Measurements from ENCODE around the gene HSPA4.
"Not testable (repeated sequence)": the region's sequence is repeated elsewhere in the genome, so short reads cannot be mapped to it uniquely, and the experiment has no call there.

HSPA4 gene

GRCh38 chr5:133118741-133119140 is 66.9 kb downstream of the HSPA4 start:
- no peak overlapping the region for H3K4me3 ChIP-seq (ENCODE audit: low read length)
- no peak for TF ChIP-seq ZNF274 (IDR thresholded peaks at IDR 0.05; ENCODE audit: low read depth, low read length)

- H3K4me3 ChIP-seq (ENCODE audit: low read length): no peak overlapping the region
- TF ChIP-seq ZNF274 (IDR thresholded peaks at IDR 0.05; ENCODE audit: low read depth, low read length): no peak
These were observed 67.5 kb downstream of the HSPA4 start for GRCh38 chr5:133119233-133119711.

- no peak overlapping the region for H3K4me3 ChIP-seq (ENCODE audit: low read length)
- TF ChIP-seq ZNF274 (IDR thresholded peaks at IDR 0.05; ENCODE audit: low read depth, low read length): no peak
These were observed 68.4 kb downstream of the HSPA4 start for GRCh38 chr5:133120156-133120750.

- no peak for TF ChIP-seq ZNF274 (IDR thresholded peaks at IDR 0.05; ENCODE audit: low read depth, low read length)
- H3K4me3 ChIP-seq (ENCODE audit: low read length): no peak overlapping the region
These were observed 69.3 kb downstream of the HSPA4 start for GRCh38 chr5:133121080-133121479.

- no peak overlapping the region for H3K4me3 ChIP-seq (ENCODE audit: low read length)
- TF ChIP-seq ZNF274 (IDR thresholded peaks at IDR 0.05; ENCODE audit: low read depth, low read length): no peak
These were observed 69.9 kb downstream of the HSPA4 start for GRCh38 chr5:133121611-133122150.

- H3K4me3 ChIP-seq (ENCODE audit: low read length): no peak overlapping the region
- no peak for TF ChIP-seq ZNF274 (IDR thresholded peaks at IDR 0.05; ENCODE audit: low read depth, low read length)
These were observed 70.9 kb downstream of the HSPA4 start for GRCh38 chr5:133122711-133123110.

GRCh38 chr5:133123297-133123696 is 71.5 kb downstream of the HSPA4 start:
- no peak overlapping the region for H3K4me3 ChIP-seq (ENCODE audit: low read length)
- no peak for TF ChIP-seq ZNF274 (IDR thresholded peaks at IDR 0.05; ENCODE audit: low read depth, low read length)

GRCh38 chr5:133124891-133125290 is 73.1 kb downstream of the HSPA4 start:
- TF ChIP-seq ZNF274 (IDR thresholded peaks at IDR 0.05; ENCODE audit: low read depth, low read length): no peak
- no peak overlapping the region for H3K4me3 ChIP-seq (ENCODE audit: low read length)

GRCh38 chr5:133128066-133128465 is 76.3 kb downstream of the HSPA4 start:
- H3K4me3 ChIP-seq (ENCODE audit: low read length): no peak overlapping the region
- TF ChIP-seq ZNF274 (IDR thresholded peaks at IDR 0.05; ENCODE audit: low read depth, low read length): no peak

GRCh38 chr5:133129289-133129688 is 77.5 kb downstream of the HSPA4 start:
- no peak overlapping the region for H3K4me3 ChIP-seq (ENCODE audit: low read length)
- no peak for TF ChIP-seq ZNF274 (IDR thresholded peaks at IDR 0.05; ENCODE audit: low read depth, low read length)

- no peak overlapping the region for H3K4me3 ChIP-seq (ENCODE audit: low read length)
- no peak for TF ChIP-seq ZNF274 (IDR thresholded peaks at IDR 0.05; ENCODE audit: low read depth, low read length)
These were observed 78.1 kb downstream of the HSPA4 start for GRCh38 chr5:133129950-133130349.

GRCh38 chr5:133130387-133131118 is 78.7 kb downstream of the HSPA4 start:
- H3K4me3 ChIP-seq (ENCODE audit: low read length): no peak overlapping the region
- TF ChIP-seq ZNF274 (IDR thresholded peaks at IDR 0.05; ENCODE audit: low read depth, low read length): no peak

GRCh38 chr5:133132717-133133116 is 80.9 kb downstream of the HSPA4 start:
- TF ChIP-seq ZNF274 (IDR thresholded peaks at IDR 0.05; ENCODE audit: low read depth, low read length): no peak
- H3K4me3 ChIP-seq (ENCODE audit: low read length): no peak overlapping the region

- not testable (repeated sequence) for H3K4me3 ChIP-seq (ENCODE audit: low read length)
These were observed 81.4 kb downstream of the HSPA4 start for GRCh38 chr5:133133241-133133640.

GRCh38 chr5:133136890-133137289 is 85.1 kb downstream of the HSPA4 start:
- H3K4me3 ChIP-seq (ENCODE audit: low read length): not testable (repeated sequence)
